Activated T-cell treated with anti-CD3 and anti-CD28 coated beads, Interleukin-2, amount 50 U/mL, for 24 hours (primary cell): ENCODE results near the gene SLC24A4.
"Not testable (repeated sequence)": the region's sequence is repeated elsewhere in the genome, so short reads cannot be mapped to it uniquely, and the experiment has no call there.

ENCODE experiments used
- DNase-seq: peaks from one replicate; pipeline ENCODE4 v3.0.0-alpha.2; 2020
- H3K27ac Mint-ChIP-seq: 2 replicates; pipeline ENCODE4 v1.8.0; 2020; ENCODE audit warnings: mild to moderate bottlenecking, mixed read lengths
- H3K27me3 Mint-ChIP-seq: 2 replicates; pipeline ENCODE4 v1.8.0; 2020; ENCODE audit warnings: mixed read lengths
- H3K36me3 Mint-ChIP-seq: 2 replicates; pipeline ENCODE4 v1.8.0; 2020; ENCODE audit warnings: low read depth, mixed read lengths
- H3K4me1 Mint-ChIP-seq: 2 replicates; pipeline ENCODE4 v1.8.0; 2020; ENCODE audit warnings: low read depth, mixed read lengths
- H3K4me3 Mint-ChIP-seq: 2 replicates; pipeline ENCODE4 v1.8.0; 2020; ENCODE audit warnings: mild to moderate bottlenecking, moderate library complexity, mixed read lengths
- H3K9me3 Mint-ChIP-seq: 2 replicates; pipeline ENCODE4 v1.8.0; 2020; ENCODE audit warnings: mixed read lengths

The SLC24A4 gene

GRCh38 chr14:92397953-92398564 is 75.1 kb downstream of the SLC24A4 start:
- Mint-ChIP-seq H3K4me3 (no peak overlapping the region), H3K27me3 (peaks cover 14% of the 10 kb centered on the region), H3K36me3 (no peaks in the 10 kb centered on the region), H3K9me3 (peaks cover 3% of the 10 kb centered on the region), H3K4me1 (peaks cover 2% of the 10 kb centered on the region), H3K27ac (no peak overlapping the region)
- no peak for DNase-seq

DNA sequence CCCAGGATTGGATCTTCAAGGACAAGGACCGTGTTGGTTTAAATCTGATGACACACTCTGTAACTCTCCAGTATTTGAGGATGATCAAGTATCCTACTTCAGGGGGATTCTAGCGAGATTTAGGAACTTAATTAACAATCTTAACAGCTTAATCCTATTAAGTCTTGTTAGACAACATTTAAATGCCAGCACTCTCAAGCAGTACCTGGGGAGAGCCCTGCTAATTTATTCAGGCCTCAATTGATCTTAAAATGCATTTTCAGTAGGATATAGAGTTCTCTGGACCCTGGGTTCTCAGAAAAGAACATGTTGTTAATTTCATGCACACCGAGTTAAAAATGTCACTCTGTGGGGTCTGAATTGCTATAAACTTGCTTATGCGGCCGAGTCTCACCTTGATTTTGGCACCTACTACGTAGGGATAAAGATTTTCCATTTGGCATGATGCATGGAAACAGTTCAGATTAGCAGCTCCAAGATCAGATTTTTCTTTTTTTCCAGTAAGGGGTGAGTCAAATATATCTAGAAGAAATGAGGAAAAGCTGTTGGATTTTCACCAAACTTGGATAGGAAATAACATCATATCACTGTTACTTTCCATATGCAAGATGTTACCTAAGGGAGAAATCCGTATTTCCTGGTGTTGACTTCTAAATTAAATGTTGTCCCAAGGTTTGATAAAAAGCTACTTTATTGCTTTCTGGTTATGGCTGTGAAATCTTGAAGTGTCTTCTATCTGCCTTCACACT is 76.1 kb downstream of the SLC24A4 start:
- no peak for DNase-seq
- H3K36me3 Mint-ChIP-seq = no peaks in the 10 kb centered on the region
- peaks cover 2% of the 10 kb centered on the region for H3K4me1 Mint-ChIP-seq
- peaks cover 3% of the 10 kb centered on the region for H3K9me3 Mint-ChIP-seq
- H3K27me3 Mint-ChIP-seq = peaks cover 15% of the 10 kb centered on the region
- H3K4me3 Mint-ChIP-seq = no peak overlapping the region
- H3K27ac Mint-ChIP-seq = no peak overlapping the region

DNA sequence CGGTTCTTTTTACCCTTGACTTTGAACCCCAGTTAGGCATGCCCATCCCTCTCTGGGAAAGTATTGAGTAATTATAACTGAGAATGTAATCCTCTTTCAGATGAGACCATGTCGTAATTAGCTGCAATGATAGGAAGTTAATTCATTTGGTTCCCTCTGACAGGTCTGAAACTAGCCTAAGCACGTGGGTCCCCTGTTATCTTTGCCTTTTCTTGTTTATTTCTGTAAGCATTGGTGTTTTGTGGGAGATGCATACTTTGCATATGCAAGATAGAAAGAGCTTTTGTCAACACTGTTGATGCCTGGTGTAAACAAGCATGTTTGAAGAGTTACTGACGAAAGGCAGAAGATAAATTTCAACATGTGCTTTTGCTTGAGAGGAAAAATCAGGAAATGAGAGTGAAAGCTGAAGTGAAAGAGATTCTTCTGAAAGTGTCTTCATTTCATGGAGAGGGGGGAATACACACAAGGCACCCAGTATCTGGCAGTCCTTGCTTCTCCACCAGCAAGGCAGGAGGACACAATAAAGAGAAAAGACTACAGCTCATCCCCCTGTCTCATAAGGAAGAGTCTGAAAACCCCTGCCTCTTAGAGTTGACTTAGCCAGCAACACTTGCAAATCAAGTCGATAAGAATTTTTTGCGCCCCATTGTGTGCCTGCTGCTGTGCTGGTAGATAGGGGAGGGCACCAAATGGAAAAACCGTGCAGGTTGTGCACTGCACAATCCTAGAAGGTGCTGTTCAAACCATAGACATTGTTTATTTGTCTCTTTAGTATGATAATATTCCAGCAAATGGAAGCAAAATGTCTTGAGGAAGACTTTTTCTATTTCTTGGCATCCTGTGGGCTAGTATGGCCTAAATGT is 77.8 kb downstream of the SLC24A4 start:
- Mint-ChIP-seq H3K27me3 (peaks cover 15% of the 10 kb centered on the region), H3K4me3 (no peak overlapping the region), H3K36me3 (no peaks in the 10 kb centered on the region), H3K9me3 (peaks cover 3% of the 10 kb centered on the region), H3K4me1 (peaks cover 2% of the 10 kb centered on the region), H3K27ac (no peak overlapping the region)
- no peak for DNase-seq

- no peak overlapping the region for H3K27ac Mint-ChIP-seq
- peaks cover 2% of the 10 kb centered on the region for H3K4me1 Mint-ChIP-seq
- H3K4me3 Mint-ChIP-seq = no peak overlapping the region
- DNase-seq = no peak
- H3K27me3 Mint-ChIP-seq = peaks cover 15% of the 10 kb centered on the region
- H3K36me3 Mint-ChIP-seq = no peaks in the 10 kb centered on the region
- H3K9me3 Mint-ChIP-seq = peaks cover 3% of the 10 kb centered on the region
Measured at GRCh38 chr14:92401561-92401960, 78.6 kb downstream of the SLC24A4 start.

DNA sequence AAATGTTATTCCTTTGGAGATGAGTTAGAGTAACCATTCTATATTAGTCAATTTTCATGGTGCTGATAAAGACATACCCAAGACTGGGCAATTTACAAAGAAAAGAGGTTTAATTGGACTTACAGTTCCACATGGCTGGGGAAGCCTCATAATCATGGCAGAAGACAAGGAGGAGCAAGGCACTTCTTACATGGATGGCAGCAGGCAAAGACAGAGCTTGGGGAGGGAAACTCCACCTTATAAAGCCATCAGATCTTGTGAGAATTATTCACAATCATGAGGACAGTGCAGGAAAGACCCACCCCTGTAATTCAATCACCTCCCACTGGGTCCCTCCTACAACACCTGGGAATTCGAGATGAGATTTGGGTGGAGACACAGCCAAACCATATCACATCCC is 79.5 kb downstream of the SLC24A4 start:
- DNase-seq, H3K4me3 Mint-ChIP-seq, H3K9me3 Mint-ChIP-seq, H3K36me3 Mint-ChIP-seq, H3K4me1 Mint-ChIP-seq, H3K27ac Mint-ChIP-seq, H3K27me3 Mint-ChIP-seq: not testable (repeated sequence)

DNA sequence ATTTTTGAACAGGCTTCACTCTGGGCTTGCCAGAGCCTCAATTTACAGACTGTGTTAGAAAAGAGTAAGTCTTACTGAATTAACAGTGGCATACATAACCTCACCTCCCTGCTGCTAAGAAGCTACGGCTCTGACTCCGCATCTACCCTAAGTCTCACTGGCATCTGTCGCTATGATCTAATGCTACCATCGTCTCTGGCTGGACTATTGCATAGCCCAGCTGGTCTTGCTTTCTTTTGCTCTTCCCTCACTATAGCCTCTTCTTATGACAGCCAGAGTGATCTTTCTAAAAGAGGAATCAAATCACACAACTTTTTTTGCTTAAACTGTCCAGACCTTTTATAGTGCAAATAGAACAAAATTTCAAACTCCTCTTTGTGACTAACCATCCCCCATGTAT is 81.1 kb downstream of the SLC24A4 start:
- Mint-ChIP-seq H3K27ac (no peak overlapping the region), H3K4me1 (peaks cover 2% of the 10 kb centered on the region), H3K36me3 (no peaks in the 10 kb centered on the region), H3K4me3 (no peak overlapping the region), H3K27me3 (peaks cover 10% of the 10 kb centered on the region), H3K9me3 (peaks cover 3% of the 10 kb centered on the region)
- no peak for DNase-seq

GRCh38 chr14:92404421-92404820 is 81.5 kb downstream of the SLC24A4 start:
- H3K36me3 Mint-ChIP-seq = no peaks in the 10 kb centered on the region
- peaks cover 10% of the 10 kb centered on the region for H3K27me3 Mint-ChIP-seq
- H3K9me3 Mint-ChIP-seq = peaks cover 3% of the 10 kb centered on the region
- DNase-seq = no peak
- no peak overlapping the region for H3K27ac Mint-ChIP-seq
- peaks cover 2% of the 10 kb centered on the region for H3K4me1 Mint-ChIP-seq
- H3K4me3 Mint-ChIP-seq = no peak overlapping the region

DNA sequence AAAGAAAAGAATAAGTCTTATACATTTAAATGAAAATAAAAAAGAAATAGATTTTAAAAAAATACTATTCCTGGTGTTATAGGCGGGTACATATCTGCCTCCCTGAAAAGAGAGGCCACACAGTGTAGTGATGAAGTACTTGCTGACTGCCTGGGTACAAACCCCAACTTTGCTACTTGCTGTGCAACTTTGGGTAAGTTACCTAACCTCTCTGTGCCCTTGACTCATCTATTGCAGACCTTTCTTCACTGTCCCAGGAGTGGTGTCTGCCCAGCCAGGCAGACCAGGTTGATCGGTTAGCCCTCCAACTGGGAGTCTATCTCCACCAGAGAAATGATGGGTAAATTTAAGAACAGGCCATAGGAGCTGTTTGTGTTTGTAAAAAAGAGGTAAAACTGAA is 82.0 kb downstream of the SLC24A4 start:
- H3K9me3 Mint-ChIP-seq = peaks cover 3% of the 10 kb centered on the region
- no peak for DNase-seq
- H3K36me3 Mint-ChIP-seq = no peaks in the 10 kb centered on the region
- H3K27ac Mint-ChIP-seq = no peak overlapping the region
- peaks cover 2% of the 10 kb centered on the region for H3K4me1 Mint-ChIP-seq
- H3K27me3 Mint-ChIP-seq = peaks cover 10% of the 10 kb centered on the region
- H3K4me3 Mint-ChIP-seq = no peak overlapping the region

DNA sequence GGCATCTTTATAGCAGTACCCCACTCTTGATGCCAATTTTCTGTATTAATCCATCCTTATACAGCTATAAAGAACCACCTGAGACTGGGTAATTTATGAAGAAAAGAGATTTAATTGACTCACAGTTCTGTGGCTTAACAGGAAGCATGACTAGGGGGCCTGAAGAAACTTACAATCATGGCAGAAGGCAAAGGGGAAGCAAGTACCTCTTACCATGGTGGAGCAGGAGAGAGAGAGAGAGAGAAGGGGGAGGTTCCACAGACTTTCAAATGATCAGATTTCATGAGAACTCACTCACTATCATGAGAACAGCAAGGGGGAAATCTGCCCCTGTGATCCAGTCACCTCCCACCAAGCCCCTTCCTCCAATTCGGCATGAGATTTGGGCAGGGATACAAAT is 84.4 kb downstream of the SLC24A4 start:
- Mint-ChIP-seq H3K9me3 (peaks cover under 1% of the 10 kb centered on the region), H3K4me3 (no peak overlapping the region), H3K36me3 (no peaks in the 10 kb centered on the region), H3K27ac (no peak overlapping the region), H3K4me1 (no peaks in the 10 kb centered on the region), H3K27me3 (peaks cover 5% of the 10 kb centered on the region)
- no peak for DNase-seq

- Mint-ChIP-seq H3K36me3 (no peaks in the 10 kb centered on the region), H3K27ac (no peak overlapping the region), H3K27me3 (peaks cover 5% of the 10 kb centered on the region), H3K9me3 (no peaks in the 10 kb centered on the region), H3K4me3 (no peak overlapping the region), H3K4me1 (no peaks in the 10 kb centered on the region)
- no peak for DNase-seq
Measured at GRCh38 chr14:92409043-92409442, 86.1 kb downstream of the SLC24A4 start.

- Mint-ChIP-seq H3K27ac (no peak overlapping the region), H3K9me3 (no peaks in the 10 kb centered on the region), H3K4me3 (no peak overlapping the region)
Measured at GRCh38 chr14:92411135-92411534, 88.2 kb downstream of the SLC24A4 start.

DNA sequence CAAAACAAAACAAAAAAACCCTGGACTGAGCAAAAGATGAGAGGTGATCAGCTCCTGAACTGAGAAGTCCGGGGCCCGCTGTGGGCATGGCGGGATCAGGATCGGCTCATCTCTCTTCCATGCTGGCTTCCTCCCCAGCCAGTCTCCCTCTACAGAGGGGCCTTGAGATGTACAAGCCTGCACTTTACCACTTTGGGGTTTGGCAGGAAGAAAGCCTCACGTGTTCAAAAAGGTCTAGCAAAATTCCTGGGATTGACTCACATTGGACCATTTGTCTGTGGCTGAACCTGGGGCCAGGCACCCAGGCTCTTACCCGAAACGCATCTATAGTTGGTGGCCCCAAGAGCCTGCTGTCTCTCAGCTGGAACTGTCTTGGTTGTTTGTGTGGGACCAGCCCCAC is 89.0 kb downstream of the SLC24A4 start:
- Mint-ChIP-seq H3K36me3 (no peaks in the 10 kb centered on the region), H3K4me1 (no peaks in the 10 kb centered on the region), H3K27me3 (peaks cover 5% of the 10 kb centered on the region), H3K4me3 (no peak overlapping the region), H3K27ac (no peak overlapping the region), H3K9me3 (no peaks in the 10 kb centered on the region)
- DNase-seq = no peak

More at GRCh38 chr14:92411135-92411534, 88.2 kb downstream of the SLC24A4 start:
- no peak for DNase-seq
- Mint-ChIP-seq H3K27me3 (peaks cover 5% of the 10 kb centered on the region), H3K36me3 (no peaks in the 10 kb centered on the region), H3K4me1 (no peaks in the 10 kb centered on the region)

DNA sequence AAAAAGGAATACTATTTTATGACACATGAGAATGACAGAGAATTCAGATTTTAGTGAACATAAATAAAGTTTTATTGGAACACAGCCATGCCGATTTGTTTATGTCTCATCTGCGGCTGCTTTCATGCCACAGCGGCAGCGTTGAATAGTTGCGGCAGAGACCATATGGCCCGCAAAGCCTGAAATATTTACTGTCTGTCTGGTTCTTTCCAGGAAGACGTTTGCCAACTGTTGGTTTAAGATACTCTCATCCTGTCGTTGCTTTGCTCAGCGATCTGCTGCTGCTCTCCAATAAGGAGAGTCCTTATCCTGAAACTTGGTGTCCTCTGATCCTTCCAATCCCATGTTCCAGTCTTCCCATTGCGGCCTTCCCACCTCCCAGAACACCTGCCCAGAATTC is 89.9 kb downstream of the SLC24A4 start:
- no peak for DNase-seq
- Mint-ChIP-seq H3K4me3 (no peak overlapping the region), H3K9me3 (no peaks in the 10 kb centered on the region), H3K4me1 (no peaks in the 10 kb centered on the region), H3K27ac (no peak overlapping the region), H3K27me3 (peaks cover 5% of the 10 kb centered on the region), H3K36me3 (no peaks in the 10 kb centered on the region)

- Mint-ChIP-seq H3K4me3 (no peak overlapping the region), H3K4me1 (no peaks in the 10 kb centered on the region), H3K9me3 (no peaks in the 10 kb centered on the region), H3K36me3 (no peaks in the 10 kb centered on the region), H3K27ac (no peak overlapping the region), H3K27me3 (peaks cover 5% of the 10 kb centered on the region)
- DNase-seq = no peak
Measured at GRCh38 chr14:92413379-92413778, 90.4 kb downstream of the SLC24A4 start.
